ENCODE data around the gene ZNF345.

The ZNF345 gene

DNA sequence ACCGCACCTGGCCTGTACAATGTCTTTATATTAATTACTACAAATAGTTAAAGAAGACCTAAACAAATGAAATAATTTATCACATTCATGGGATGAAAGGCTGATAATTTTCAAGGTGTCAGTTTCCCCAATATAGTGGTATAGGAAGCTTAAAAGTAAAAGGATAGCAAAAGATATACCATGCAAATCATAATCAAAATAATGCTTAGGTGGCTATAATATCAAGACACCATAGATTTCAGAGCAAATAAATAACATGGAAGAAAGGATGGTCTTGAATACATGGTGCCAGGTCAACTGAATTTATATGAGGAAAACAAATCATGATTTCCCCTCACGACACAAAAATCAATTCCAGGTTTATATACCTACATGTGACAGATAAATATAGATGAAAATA, 17.2 kb upstream of the ZNF345 start:
- no peak for DNase-seq
- Mint-ChIP-seq H3K27ac (no peak overlapping the region), H3K4me3 (no peak overlapping the region), H3K36me3 (ENCODE audit: low read depth) (no peaks in the 10 kb centered on the region), H3K4me1 (no peaks in the 10 kb centered on the region), H3K27me3 (ENCODE audit: low read depth, poor library complexity) (no peaks in the 10 kb centered on the region), H3K9me3 (no peaks in the 10 kb centered on the region)
- TF ChIP-seq, protein P1, sequence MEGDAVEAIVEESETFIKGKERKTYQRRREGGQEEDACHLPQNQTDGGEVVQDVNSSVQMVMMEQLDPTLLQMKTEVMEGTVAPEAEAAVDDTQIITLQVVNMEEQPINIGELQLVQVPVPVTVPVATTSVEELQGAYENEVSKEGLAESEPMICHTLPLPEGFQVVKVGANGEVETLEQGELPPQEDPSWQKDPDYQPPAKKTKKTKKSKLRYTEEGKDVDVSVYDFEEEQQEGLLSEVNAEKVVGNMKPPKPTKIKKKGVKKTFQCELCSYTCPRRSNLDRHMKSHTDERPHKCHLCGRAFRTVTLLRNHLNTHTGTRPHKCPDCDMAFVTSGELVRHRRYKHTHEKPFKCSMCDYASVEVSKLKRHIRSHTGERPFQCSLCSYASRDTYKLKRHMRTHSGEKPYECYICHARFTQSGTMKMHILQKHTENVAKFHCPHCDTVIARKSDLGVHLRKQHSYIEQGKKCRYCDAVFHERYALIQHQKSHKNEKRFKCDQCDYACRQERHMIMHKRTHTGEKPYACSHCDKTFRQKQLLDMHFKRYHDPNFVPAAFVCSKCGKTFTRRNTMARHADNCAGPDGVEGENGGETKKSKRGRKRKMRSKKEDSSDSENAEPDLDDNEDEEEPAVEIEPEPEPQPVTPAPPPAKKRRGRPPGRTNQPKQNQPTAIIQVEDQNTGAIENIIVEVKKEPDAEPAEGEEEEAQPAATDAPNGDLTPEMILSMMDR (IDR thresholded peaks at IDR 0.05): no peak

DNA sequence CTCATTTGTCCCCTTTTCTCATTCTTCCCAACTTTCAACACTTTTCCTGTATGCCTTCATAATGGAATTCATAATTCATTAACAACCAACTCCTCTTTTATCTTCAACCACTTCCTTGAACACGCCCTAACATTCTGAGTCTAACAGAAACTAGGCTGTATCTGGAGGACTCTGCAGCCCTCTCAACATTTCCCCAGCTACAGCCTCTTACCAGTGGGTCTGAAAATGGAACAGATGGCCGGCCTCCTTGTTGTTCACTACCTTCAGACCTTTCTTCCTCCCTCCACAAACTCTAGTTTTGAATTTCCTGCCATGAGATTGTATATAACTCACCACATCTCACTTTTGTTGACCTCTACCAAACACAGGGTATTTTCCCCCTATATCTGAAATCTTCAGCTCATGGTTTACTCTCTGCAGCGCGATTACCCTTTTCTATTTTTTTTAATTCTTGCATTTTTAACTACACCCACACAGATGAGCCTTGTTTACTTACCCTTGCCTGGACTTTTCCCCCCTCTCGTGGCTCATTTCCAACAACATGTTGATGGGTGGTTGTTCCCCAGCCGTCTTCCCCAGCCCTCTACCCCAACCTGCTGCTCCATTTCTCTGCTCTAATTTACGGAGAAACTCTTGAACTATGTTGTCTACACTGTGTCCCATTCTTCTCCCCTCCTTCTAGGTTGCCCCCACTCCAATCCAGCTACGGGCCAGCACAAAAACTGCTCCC, 13.3 kb upstream of the ZNF345 start:
- TF ChIP-seq, protein P1 (IDR thresholded peaks at IDR 0.05): no peak
- DNase-seq: no peak
- H3K36me3 Mint-ChIP-seq (ENCODE audit: low read depth): peaks cover 36% of the 10 kb centered on the region
- no peak overlapping the region for H3K27ac Mint-ChIP-seq
- H3K27me3 Mint-ChIP-seq (ENCODE audit: low read depth, poor library complexity): no peaks in the 10 kb centered on the region
- H3K4me3 Mint-ChIP-seq: no peak overlapping the region
- H3K4me1 Mint-ChIP-seq: peaks cover 6% of the 10 kb centered on the region
- peaks cover 36% of the 10 kb centered on the region for H3K9me3 Mint-ChIP-seq

DNA sequence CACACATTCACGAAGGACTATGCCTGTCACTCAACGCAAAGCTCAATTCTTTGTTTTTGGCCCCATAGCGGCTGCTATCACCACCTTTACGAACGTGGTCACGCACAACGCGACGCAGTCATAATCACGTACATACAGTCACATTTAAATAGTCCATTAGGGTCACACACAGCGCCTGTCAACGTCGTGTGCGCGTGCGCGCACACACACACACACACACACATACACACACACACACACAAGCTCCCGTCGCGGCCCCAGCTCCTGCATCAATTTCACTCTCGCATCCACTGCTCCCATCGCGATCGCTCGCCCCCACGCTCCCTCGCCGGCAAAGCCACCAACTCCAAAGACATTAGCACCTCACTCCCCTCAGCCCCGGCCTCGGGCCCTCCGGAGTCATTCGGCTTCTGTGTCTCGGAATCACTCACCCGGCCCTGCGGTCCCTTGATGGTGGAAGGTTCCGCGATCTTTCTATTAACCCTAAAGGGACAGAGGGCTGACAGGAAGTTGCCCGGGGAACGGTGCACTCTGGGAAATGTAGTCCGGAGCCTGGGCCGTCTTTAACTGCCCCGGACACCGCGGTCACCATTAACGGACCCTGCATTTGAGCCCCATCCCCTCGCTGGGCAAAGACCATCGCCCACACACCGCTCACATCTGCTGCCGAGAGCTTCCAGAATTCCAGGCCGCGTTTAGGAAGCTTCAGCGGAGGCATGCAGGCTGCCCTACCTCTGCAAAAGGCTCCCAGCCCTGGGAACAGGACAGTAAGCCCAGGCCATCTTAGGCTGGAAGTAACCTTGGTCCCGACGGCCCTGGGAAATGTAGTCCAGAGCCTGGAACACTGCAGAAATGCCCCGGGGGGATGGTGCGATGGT, 12.5 kb upstream of the ZNF345 start, which contains the start of gene ZNF790:
TSS of gene ZNF790 (minus strand) at position 482 of the 878 bp plus-strand sequence. CDS start 12,768 bp downstream, outside the sequence.
- Mint-ChIP-seq H3K36me3 (ENCODE audit: low read depth) (peaks cover 45% of the 10 kb centered on the region), H3K9me3 (peaks cover 43% of the 10 kb centered on the region), H3K4me3 (no peak within 1 kb of the TSS), H3K4me1 (peaks cover 6% of the 10 kb centered on the region), H3K27ac (no peak within 1 kb of the TSS), H3K27me3 (ENCODE audit: low read depth, poor library complexity) (no peaks in the 10 kb centered on the region)
- TF ChIP-seq, protein P1 (IDR thresholded peaks at IDR 0.05): no peak
- peak; percentile 81 for DNase-seq

DNA sequence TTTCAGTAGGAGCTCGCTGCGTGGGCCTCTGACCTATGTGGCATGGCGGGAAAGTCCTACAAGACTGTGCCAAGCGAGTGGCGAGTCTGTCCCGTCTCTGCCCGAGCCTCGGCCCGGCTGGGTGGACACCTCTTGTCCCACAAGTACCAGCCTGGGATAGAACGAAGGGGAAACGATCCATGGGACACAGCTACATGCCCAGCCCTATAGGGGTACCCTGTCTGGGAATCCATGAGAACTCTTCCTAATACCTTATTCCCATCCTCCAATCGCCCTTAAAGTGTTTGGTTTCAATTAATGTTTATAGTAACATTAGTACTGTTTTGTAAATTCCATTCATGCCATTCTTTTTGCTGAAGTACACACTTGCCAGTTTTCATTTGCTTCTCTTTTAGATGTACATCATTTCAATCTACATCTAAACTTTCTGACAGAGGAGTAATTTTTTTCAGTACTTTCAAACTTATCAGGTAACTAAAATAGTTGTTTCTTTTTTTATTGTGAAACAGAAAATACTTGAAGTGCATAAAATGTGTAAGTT, 11.8 kb upstream of the ZNF345 start:
- Mint-ChIP-seq H3K4me1 (peaks cover 6% of the 10 kb centered on the region), H3K27me3 (ENCODE audit: low read depth, poor library complexity) (no peaks in the 10 kb centered on the region), H3K9me3 (peaks cover 49% of the 10 kb centered on the region), H3K36me3 (ENCODE audit: low read depth) (peaks cover 50% of the 10 kb centered on the region), H3K27ac (no peak overlapping the region), H3K4me3 (no peak overlapping the region)
- no peak for DNase-seq
- TF ChIP-seq, protein P1 (IDR thresholded peaks at IDR 0.05): no peak

DNA sequence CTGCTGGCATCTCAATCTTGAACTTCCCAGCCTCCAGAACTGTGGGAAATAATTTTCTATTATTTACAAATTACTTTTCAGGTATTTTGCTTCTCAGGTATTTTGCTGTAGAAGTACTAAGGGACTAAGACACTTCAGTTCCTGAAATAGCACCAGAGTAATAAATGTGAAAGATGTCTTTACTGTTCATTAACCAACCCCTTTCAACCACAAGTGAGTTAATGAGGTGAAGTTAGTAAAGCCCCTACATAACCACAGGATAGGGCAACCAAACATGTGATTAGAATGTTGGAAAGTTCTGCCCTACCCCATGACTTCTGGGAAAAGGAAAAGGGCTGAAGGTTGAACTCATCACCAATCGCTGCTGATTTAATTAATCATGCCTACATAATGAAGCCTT, 2.7 kb upstream of the ZNF345 start:
- Mint-ChIP-seq H3K9me3 (peaks cover 36% of the 10 kb centered on the region), H3K27ac (no peak overlapping the region), H3K4me3 (peak overlapping the region; percentile 82), H3K27me3 (ENCODE audit: low read depth, poor library complexity) (no peaks in the 10 kb centered on the region), H3K4me1 (peaks cover 5% of the 10 kb centered on the region), H3K36me3 (ENCODE audit: low read depth) (peaks cover 56% of the 10 kb centered on the region)
- TF ChIP-seq, protein P1 (IDR thresholded peaks at IDR 0.05): no peak
- DNase-seq: no peak
